ENCODE measurements around the gene SLF2. TPM values are rescaled to one million over a fixed set of nuclear protein-coding genes. Genes with fewer than 3 reads are reported as not detected.

Gene SLF2
- total RNA-seq, 2 experiments from 2014 or later, result 29.0 to 31.9 TPM

GRCh38 chr10:100981178-100981772 lies 68.5 kb downstream of the SLF2 start:
- Mint-ChIP-seq H3K4me3 (no peak overlapping the region), H3K27ac (no peak overlapping the region), H3K9me3 (no peaks in the 10 kb centered on the region), H3K27me3 (no peaks in the 10 kb centered on the region), H3K36me3 (ENCODE audit: low read depth) (peaks cover 2% of the 10 kb centered on the region), H3K4me1 (ENCODE audit: low read depth) (peaks cover 8% of the 10 kb centered on the region)
- ChIA-PET CTCF (interaction anchor here (1.0 to 1.8 kb wide), 3 partner anchors 33 to 69 kb away, joined by 3 to 5 read pairs (median 4); no protein-coding TSS in a partner anchor), POLR2A (interaction anchor here (0.9 kb wide), 1 partner anchor 10 kb away, joined by 3 read pairs; no protein-coding TSS in a partner anchor)
- ATAC-seq (no peak), DNase-seq (no peak)
- TF ChIP-seq, protein P1, sequence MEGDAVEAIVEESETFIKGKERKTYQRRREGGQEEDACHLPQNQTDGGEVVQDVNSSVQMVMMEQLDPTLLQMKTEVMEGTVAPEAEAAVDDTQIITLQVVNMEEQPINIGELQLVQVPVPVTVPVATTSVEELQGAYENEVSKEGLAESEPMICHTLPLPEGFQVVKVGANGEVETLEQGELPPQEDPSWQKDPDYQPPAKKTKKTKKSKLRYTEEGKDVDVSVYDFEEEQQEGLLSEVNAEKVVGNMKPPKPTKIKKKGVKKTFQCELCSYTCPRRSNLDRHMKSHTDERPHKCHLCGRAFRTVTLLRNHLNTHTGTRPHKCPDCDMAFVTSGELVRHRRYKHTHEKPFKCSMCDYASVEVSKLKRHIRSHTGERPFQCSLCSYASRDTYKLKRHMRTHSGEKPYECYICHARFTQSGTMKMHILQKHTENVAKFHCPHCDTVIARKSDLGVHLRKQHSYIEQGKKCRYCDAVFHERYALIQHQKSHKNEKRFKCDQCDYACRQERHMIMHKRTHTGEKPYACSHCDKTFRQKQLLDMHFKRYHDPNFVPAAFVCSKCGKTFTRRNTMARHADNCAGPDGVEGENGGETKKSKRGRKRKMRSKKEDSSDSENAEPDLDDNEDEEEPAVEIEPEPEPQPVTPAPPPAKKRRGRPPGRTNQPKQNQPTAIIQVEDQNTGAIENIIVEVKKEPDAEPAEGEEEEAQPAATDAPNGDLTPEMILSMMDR (IDR thresholded peaks at IDR 0.05), result no peak
- intact Hi-C loops (cut with micrococcal nuclease), result no loop called here

GRCh38 chr10:100982916-100983830 lies 70.4 kb downstream of the SLF2 start:
- Mint-ChIP-seq H3K4me3 (no peak overlapping the region), H3K4me1 (ENCODE audit: low read depth) (peaks cover 16% of the 10 kb centered on the region), H3K9me3 (no peaks in the 10 kb centered on the region), H3K27me3 (no peaks in the 10 kb centered on the region), H3K36me3 (ENCODE audit: low read depth) (peaks cover 9% of the 10 kb centered on the region), H3K27ac (no peak overlapping the region)
- ChIA-PET POLR2A (no interaction called here), CTCF (interaction anchor here (1.8 to 6.6 kb wide), 2 partner anchors 14 to 31 kb away, joined by 5 to 50 read pairs; no protein-coding TSS in a partner anchor)
- ATAC-seq (no peak), DNase-seq (no peak)
- TF ChIP-seq, protein P1 (IDR thresholded peaks at IDR 0.05), result no peak
- intact Hi-C loops (cut with micrococcal nuclease), result no loop called here

DNA sequence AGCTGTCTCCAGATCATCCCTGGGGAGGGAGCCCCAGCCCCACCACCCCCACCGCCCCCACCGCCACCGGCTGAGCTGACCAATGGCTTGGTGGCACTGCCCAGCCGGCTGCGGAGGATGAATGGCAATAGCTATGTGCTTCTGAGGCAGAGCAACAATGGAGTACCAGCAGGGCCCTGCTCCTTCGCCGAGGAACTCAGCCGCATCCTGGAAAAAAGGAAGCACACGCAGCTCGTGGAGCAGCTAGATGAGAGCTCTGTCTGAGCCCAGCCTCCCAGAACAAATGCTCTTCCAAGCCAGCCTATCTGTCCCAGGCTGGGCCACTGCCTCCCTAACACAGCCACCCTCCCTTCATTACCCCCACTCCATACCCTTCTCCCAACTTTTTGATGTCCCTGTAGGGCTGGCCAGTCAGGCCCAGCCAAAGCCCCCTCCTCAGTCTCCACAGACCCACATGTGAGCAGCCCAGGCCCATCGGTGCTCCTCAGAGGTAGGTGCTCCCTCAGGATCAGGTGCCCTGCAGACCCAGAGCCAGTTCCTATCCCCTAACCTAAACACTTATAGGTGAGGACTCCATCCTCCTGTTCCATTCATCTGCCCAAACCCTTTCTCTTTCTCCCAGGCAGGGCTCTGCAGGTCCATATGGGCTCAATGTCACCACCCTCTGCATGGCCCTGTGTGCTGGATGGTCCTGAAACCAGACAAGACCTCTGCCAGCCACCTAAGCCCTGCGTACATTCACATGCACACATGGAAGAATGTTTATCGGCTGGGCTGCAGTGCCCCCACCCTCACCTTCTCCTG lies 71.3 kb downstream of the SLF2 start:
- H3K4me1 Mint-ChIP-seq (ENCODE audit: low read depth), result peaks cover 23% of the 10 kb centered on the region
- DNase-seq (no peak), ATAC-seq (no peak)
- ChIA-PET CTCF (interaction anchor here (6.6 kb wide), 1 partner anchor 13 kb away, joined by 50 read pairs; no protein-coding TSS in a partner anchor), POLR2A (no interaction called here)
- H3K27me3 Mint-ChIP-seq, result no peaks in the 10 kb centered on the region
- intact Hi-C loops (cut with micrococcal nuclease), result no loop called here
- no peaks in the 10 kb centered on the region for H3K9me3 Mint-ChIP-seq
- peaks cover 10% of the 10 kb centered on the region for H3K36me3 Mint-ChIP-seq (ENCODE audit: low read depth)
- no peak overlapping the region for H3K4me3 Mint-ChIP-seq
- H3K27ac Mint-ChIP-seq, result no peak overlapping the region
- TF ChIP-seq, protein P1 (IDR thresholded peaks at IDR 0.05), result no peak

DNA sequence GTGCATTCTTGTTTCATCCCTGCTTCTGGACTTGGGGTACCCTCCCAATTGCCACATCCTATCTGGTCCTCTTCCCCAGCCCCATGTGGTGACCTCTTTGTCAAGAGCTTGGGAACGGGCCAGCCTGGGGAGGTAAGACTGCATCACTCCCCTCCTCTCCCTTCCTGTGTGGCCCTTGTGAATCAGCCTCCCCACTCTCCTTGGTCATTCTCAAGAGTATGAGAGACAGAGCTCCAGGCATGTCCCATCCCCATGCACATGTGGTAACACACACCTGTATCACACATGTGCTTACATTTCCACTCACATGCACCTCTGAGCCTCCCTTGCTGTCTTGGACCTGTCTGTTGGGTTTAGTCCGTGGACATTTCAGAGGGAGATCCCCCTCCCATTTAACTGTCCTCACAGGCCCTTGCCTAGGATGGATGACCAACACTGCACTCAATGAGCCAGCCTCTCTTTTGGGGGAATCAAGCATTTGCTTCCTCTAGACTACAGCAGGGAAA lies 72.0 kb downstream of the SLF2 start:
- H3K4me1 Mint-ChIP-seq (ENCODE audit: low read depth), result peaks cover 29% of the 10 kb centered on the region
- ChIA-PET CTCF (interaction anchor here (2.2 to 6.6 kb wide), 3 partner anchors 13 to 16 kb away, joined by 6 to 50 read pairs (median 9); partner anchors contain the start of genes LZTS2 and SEMA4G), POLR2A (interaction anchor here (1.1 to 1.2 kb wide), 2 partner anchors 11 to 19 kb away, joined by 3 read pairs; no protein-coding TSS in a partner anchor)
- no peak for ATAC-seq
- peaks cover 17% of the 10 kb centered on the region for H3K36me3 Mint-ChIP-seq (ENCODE audit: low read depth)
- TF ChIP-seq, protein P1 (IDR thresholded peaks at IDR 0.05), result no peak
- no peak overlapping the region for H3K27ac Mint-ChIP-seq
- no peak for DNase-seq
- intact Hi-C loops (cut with micrococcal nuclease), result no loop called here
- no peaks in the 10 kb centered on the region for H3K27me3 Mint-ChIP-seq
- H3K9me3 Mint-ChIP-seq, result no peaks in the 10 kb centered on the region
- H3K4me3 Mint-ChIP-seq, result no peak overlapping the region

Data from activated CD8-positive, alpha-beta T cell treated with anti-CD3 and anti-CD28 coated beads for 36 hours (primary cell).